Heart left ventricle (tissue), 16 donors: ENCODE data around the gene CHST6. TPM values are rescaled to one million over a fixed set of nuclear protein-coding genes. Genes with fewer than 3 reads are reported as not detected.
A peak's percentile ranks its signal among the peaks of the same experiment; 100 is the strongest.

Experiments used
- ATAC-seq, 4 donors: fragments of 200-7000 bp; cut with Tn5 transposase; one replicate each; pipeline ENCODE4 v1.9.1; 2020 to 2022; ENCODE audit warnings: moderate library complexity in 4 of 4, mild to moderate bottlenecking in 3 of 4, moderate number of reproducible peaks in 1 of 4
- DNase-seq, 5 donors: peaks; one replicate each; pipeline ENCODE4 v3.0.0-alpha.2; 2020
- H3K27ac ChIP-seq, 12 donors: fragments of 200-600 bp; sonication (generic) in 4 of 12; one replicate each; pipeline versions ENCODE4 v1.5.0 to v1.8.0; 2016 to 2022; ENCODE audit warnings: mild to moderate bottlenecking in 2 of 12
- H3K27me3 ChIP-seq, 9 donors: fragments of 200-600 bp; sonication (generic) in 2 of 9; one replicate each; pipeline versions ENCODE4 v1.5.1 to v1.8.0; 2016 to 2022; ENCODE audit warnings: mild to moderate bottlenecking in 3 of 9
- H3K36me3 ChIP-seq, 9 donors: fragments of 200-600 bp; sonication (generic) in 2 of 9; one replicate each; pipeline versions ENCODE4 v1.5.0 to v1.8.0; 2018 to 2022; ENCODE audit warnings: mild to moderate bottlenecking in 2 of 9
- H3K4me1 ChIP-seq, 12 donors: fragments of 200-600 bp; sonication (generic) in 4 of 12; one replicate each; pipeline versions ENCODE4 v1.5.0 to v1.8.0; 2016 to 2022; ENCODE audit warnings: mild to moderate bottlenecking in 3 of 12
- H3K4me3 ChIP-seq, 12 donors: fragments of 200-600 bp; sonication (generic) in 4 of 12; one replicate each; pipeline versions ENCODE4 v1.5.0 to v1.8.0; 2017 to 2022; ENCODE audit warnings: mild to moderate bottlenecking in 9 of 12, moderate library complexity in 4 of 12
- H3K9me3 ChIP-seq, 12 donors: fragments of 200-600 bp; sonication (generic) in 4 of 12; one replicate each; pipeline versions ENCODE4 v1.5.0 to v1.8.0; 2016 to 2022; ENCODE audit warnings: mild to moderate bottlenecking in 1 of 12
- CTCF ChIP-seq, 12 donors: fragments of 200-600 bp; sonication (generic) in 4 of 12; IDR thresholded peaks; one replicate each; pipeline versions ENCODE4 v1.5.0 to v1.8.0; 2018 to 2022; ENCODE audit warnings: antibody characterized with exemption in 12 of 12, mild to moderate bottlenecking in 5 of 12
- POLR2A ChIP-seq, 2 donors: fragments of 450-650 bp; IDR thresholded peaks; one replicate each; pipeline ENCODE4 v1.6.1; 2017; ENCODE audit warnings: antibody characterized with exemption in 2 of 2, mild to moderate bottlenecking in 2 of 2, moderate library complexity in 2 of 2
- WGBS, 4 donors: extraction: QIAGEN DNeasy Blood & Tissue Kit in 2 of 4; methylation state at CpG; one replicate each; pipeline versions ENCODE4 v1.1.5 to v1.1.7; 2013 to 2018; 5-methylcytosine and 5-hydroxymethylcytosine counted together
- intact Hi-C, 10 donors: fragments of 100-400 bp; cut with DNase I; formaldehyde crosslinking; loops; one replicate each; pipeline versions ENCODE4 v1.11.1 to v1.14.2; 2022
- polyA plus RNA-seq, 2 donors: library from polyadenylated mRNA; stranded (reverse); fragments of 200-250 nt; gene quantifications; one replicate each; pipeline ENCODE4 v1.2.3, GENCODE V29; 2013
- total RNA-seq, 9 donors: library from RNA; depleted of rRNA in 2 of 9; stranded (reverse); fragments of >200 nt in 2 of 9; fragmentation: NEBNext Ultra II Directional in 3 of 9; extraction: Animal tissue kit (Norgen Biotek cat#: 25700) in 3 of 9; gene quantifications; one replicate each; pipeline versions ENCODE4 v1.1.0 to v1.2.4, GENCODE V29; 2016 to 2023
- donor health status: ischemic (EF 13 %, LVEDD 7.1; RV severe dilation, severe dysfunction).
- donor health status: healthy with polysubstance abuse.
- donor health status: DM: no; HTN: yes; CAD: no.
- donor health status: DM: no; HTN: no; CAD: no.
- donor health status: ischemic (EF 25% LVEDD 6.9; RV normal size, moderate dysfunction).
- donor health status: ischemic (EF 25% LVEDD 5.7; RV mildly dilated, moderate dysfunction).
- donor health status: healthy.
- donor health status: DM: yes; HTN: yes; CAD: no.
- donor health status: ischemic (EF 35%, LVEDD 5.7; RV mildly dilated, moderate dysfunction).
- donor health status: nonischemic (EF 11% LVEDD 7.7; RV severe dilation, severe dysfunction).
- donor health status: DM: yes; HTN: yes; CAD: no.
- donor health status: PGD.
- donor health status: ischemic (EF 29% LVEDD 5.4; RV normal size, mild dysfunction).
- donor health status: nonischemic (EF 23%, LVEDD 6.1; RV moderate dilation, normal function).

Gene CHST6
- total and polyA plus RNA-seq, 11 donors, result 0.32 to 1.8 (median 0.88) TPM

- H3K4me1 ChIP-seq, result no peaks in the 10 kb centered on the region
- no peak overlapping the region for H3K27ac ChIP-seq
- H3K27me3 ChIP-seq, result no peaks in the 10 kb centered on the region
- intact Hi-C loops, result no loop called here
- ATAC-seq (no peak), DNase-seq (no peak)
- TF ChIP-seq POLR2A (IDR thresholded peaks at IDR 0.05), result no peak
- TF ChIP-seq CTCF (IDR thresholded peaks at IDR 0.05), result no peak
- H3K36me3 ChIP-seq, result no peaks in the 10 kb centered on the region
- no peaks in the 10 kb centered on the region for H3K9me3 ChIP-seq
- WGBS, 4 donors, result 88 to 91% (median 90%) methylated on average over 8 of the region's 8 CpGs
- H3K4me3 ChIP-seq, result no peak overlapping the region
These were observed 37.0 kb upstream of the CHST6 start for GRCh38 chr16:75532142-75532765.

GRCh38 chr16:75529959-75530358 lies 34.7 kb upstream of the CHST6 start:
- WGBS, 4 donors, result 96 to 97% (median 96%) methylated on average over 29 of the region's 29 CpGs
- intact Hi-C loops, result loop anchor here in 1 of 10 donors (5.0 kb wide), 1 partner anchor 58 kb away; no protein-coding TSS in a partner anchor
- H3K27me3 ChIP-seq, result no peaks in the 10 kb centered on the region

GRCh38 chr16:75529056-75529905 lies 34.0 kb upstream of the CHST6 start:
- intact Hi-C loops, result loop anchor here in 1 of 10 donors (5.0 kb wide), 1 partner anchor 57 kb away; no protein-coding TSS in a partner anchor
- ATAC-seq, result peak in 1 of 4 donors; percentile 20
- Histone ChIP-seq H3K27ac (no peak overlapping the region), H3K4me1 (no peaks in the 10 kb centered on the region), H3K9me3 (no peaks in the 10 kb centered on the region), H3K36me3 (no peaks in the 10 kb centered on the region), H3K27me3 (no peaks in the 10 kb centered on the region), H3K4me3 (no peak overlapping the region)
- DNase-seq, result no peak
- 91 to 96% (median 92%) methylated on average over 60 to 81 of the region's 81 CpGs for WGBS, 4 donors
- TF ChIP-seq POLR2A (IDR thresholded peaks at IDR 0.05) (no peak), CTCF (IDR thresholded peaks at IDR 0.05) (no peak)

More at GRCh38 chr16:75529959-75530358, 34.7 kb upstream of the CHST6 start:
- no peak for ATAC-seq
- H3K27ac ChIP-seq, result no peak overlapping the region
- no peaks in the 10 kb centered on the region for H3K9me3 ChIP-seq
- H3K4me1 ChIP-seq, result no peaks in the 10 kb centered on the region
- H3K4me3 ChIP-seq, result no peak overlapping the region
- DNase-seq, result no peak
- TF ChIP-seq CTCF (IDR thresholded peaks at IDR 0.05) (no peak), POLR2A (IDR thresholded peaks at IDR 0.05) (no peak)
- no peaks in the 10 kb centered on the region for H3K36me3 ChIP-seq

GRCh38 chr16:75527825-75528299 lies 32.6 kb upstream of the CHST6 start:
- intact Hi-C loops, result loop anchor here in 1 of 10 donors (5.0 kb wide), 1 partner anchor 56 kb away; no protein-coding TSS in a partner anchor
- Histone ChIP-seq H3K27me3 (no peaks in the 10 kb centered on the region), H3K27ac (no peak overlapping the region), H3K4me3 (no peak overlapping the region), H3K36me3 (no peaks in the 10 kb centered on the region), H3K4me1 (no peaks in the 10 kb centered on the region), H3K9me3 (no peaks in the 10 kb centered on the region)
- TF ChIP-seq POLR2A (IDR thresholded peaks at IDR 0.05) (no peak), CTCF (IDR thresholded peaks at IDR 0.05) (no peak)
- 83 to 90% (median 90%) methylated on average over 5 of the region's 5 CpGs for WGBS, 4 donors
- ATAC-seq (no peak), DNase-seq (no peak)
